Effector CD4-positive, alpha-beta T cell (primary cell): ENCODE measurements around the gene FAM184B.
"Not testable (repeated sequence)": the region's sequence is repeated elsewhere in the genome, so short reads cannot be mapped to it uniquely, and the experiment has no call there.

Experiments used
- DNase-seq: peaks from one replicate; pipeline ENCODE4 v3.0.0-alpha.2; 2020

Gene FAM184B

DNA sequence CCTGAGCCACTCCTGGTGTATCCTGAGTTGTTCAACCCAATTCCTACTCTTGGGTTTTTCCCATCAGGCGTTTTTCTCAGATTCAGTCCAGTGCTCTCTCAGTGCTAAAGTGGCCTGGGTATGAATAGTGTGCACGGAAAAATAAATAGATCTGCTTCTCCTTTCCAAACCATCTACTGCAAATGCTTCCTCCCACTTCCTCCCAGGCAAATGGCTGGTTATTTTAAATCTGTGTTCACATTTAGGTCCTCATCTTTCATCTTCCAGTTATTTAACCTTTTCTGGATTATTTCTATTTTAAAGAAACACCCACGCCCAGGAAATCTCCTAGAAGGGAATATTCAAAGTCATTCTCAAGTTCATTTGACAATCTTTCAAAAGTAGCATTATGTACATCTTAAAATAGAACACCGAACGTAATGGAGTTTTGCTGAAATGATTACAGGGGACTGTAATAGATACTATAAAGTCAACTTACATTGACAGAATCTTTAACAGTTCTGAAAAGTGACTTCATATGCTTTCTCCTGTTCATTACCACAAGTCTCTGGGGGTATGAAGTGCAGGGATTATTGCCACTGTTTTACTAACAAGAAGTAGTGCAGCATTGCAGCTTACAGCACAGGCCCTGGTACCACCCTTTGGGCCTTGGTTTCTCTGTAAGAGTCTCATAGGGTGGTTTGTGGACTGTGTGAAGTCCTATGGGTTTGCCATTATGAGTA, 100.7 kb downstream of the FAM184B start:
- no peak for DNase-seq

DNA sequence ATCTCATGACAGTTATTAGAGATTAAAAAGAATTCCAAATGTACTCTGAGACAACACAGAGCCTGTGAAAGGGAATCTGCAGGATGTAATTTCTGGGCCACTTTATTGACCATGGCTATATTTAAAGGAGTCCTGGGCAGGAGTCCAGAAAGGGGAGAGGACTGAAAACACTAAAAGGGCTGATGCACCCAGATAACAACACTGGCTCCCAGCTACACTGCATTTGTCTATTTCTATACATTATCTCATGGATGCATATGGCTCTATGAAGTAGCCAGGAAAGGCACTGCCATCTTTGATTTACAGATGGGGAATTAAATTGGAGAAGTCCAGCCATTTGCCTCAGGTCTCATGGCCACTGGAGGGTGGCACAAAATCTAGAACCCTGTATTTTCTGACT, 111.0 kb downstream of the FAM184B start:
- DNase-seq = no peak

DNA sequence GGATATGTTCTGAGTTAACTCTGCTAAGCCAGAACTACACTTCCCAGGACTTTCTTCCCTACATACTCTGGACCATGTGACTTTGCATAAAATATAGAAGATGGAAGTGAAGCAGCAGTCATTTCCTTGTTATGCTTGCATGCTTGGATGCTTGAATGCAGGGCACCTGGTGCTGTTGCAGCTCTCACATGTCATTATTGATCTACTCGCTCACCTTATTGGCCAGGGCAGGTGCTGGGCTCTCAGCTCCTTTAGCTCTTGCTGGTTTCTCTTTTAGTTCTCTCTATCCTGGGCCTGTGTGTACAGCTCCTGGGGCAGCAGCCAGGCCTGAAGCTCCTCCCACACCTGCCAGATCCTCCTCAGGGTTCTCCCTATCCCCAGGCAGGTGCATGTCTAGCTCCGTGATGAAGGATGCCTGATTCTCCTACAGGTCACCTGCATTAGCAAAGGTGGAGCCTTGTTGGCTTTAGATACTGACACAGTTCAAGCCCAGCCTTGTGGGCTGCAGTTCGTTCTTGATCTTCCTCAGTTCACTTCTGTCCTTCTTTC, 113.7 kb downstream of the FAM184B start:
- DNase-seq = no peak

DNA sequence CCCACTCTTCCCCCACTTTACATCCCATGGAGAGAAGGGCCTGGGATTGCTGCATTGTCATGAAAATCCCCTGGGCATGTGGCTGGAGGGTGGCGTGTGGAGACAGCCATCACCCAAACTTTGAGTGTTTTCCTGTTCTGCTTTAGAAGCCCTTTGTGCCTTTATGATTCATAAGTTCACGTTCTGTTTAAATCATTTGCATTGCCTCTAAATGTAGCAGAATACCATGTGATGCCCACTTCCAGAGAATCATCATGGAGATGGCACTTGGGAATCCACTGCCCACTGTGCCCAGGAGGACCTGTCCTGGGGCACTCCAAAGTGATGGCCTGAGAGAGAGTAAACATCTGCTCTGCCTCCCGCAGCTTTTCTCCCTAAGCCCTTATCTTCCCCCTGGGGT, 114.2 kb downstream of the FAM184B start:
- DNase-seq = no peak

DNA sequence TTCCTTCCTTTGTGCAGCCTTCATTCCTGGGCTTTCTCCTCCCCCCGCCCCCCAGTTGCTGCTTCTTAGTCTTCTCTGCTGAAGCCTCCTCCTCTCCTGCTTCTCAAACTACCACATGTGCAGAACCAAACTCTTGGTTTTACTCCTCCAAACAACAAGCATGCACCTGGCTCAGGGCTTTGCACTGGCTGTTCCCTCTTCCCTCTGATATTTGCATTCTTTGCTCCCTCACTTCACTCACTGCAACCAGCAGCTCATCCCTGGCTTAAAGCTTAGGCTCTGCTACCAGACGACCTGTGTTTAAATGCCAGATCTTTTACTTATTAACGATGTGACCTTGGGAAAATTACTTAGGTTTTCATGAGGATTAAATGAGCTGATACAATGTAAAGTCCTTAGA, 115.6 kb downstream of the FAM184B start:
- no peak for DNase-seq

DNA sequence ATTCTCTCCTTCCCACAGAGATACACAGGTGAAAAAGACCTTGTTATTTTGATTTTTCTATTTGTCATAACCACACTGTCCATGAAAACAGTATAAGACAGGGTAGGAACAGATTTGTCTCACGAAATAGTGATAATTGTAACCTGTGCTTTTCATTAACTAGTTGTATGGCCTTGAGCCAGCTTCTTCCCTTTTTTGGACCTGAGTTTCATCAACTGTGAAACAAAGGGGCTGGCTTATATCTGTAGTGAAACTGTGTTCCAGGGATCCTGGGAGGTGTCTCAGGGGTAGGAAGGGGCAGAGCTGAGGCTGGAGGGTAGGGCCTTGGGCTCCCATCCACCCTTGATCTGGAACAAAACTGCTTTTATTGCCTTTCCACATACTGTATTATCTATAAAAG, 116.1 kb downstream of the FAM184B start:
- DNase-seq = no peak

DNA sequence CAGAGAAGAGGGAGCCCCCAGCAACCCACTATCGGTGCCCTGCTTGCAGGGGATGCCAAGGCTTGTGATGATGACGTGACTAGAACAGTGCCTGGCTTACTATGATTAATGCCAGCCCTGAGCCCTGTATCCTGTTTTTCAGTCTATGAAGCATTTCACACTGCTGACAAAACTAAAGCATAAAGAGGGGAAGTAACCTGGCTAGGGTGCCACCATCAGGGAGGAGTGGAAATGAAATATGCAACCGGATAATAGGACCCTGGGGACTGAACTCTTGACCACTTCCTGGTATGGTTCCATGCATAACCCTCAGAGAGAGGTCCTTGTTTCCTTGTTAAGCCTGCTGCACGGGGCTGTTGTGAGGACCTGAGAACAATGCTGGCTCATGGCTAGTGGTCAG, 116.7 kb downstream of the FAM184B start:
- no peak for DNase-seq

DNA sequence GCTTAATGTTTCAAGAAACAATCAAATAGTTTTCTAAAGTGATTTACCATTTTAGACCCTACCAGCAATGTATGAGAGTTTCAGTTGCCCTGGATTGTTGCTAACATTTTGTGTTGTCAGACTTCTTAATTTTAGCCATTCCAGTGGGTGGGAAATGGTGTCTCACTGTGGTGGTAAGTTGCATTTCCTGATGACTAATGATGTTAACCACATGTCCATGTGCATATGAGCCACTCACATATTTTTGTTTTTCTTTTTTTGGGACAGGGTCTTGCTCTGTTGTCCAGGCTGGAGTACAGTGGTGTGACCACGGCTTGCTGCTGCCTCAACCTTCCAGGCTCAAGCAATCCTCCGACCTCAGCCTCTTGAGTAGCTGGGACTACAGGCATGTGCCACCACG, 118.7 kb downstream of the FAM184B start:
- no peak for DNase-seq

DNA sequence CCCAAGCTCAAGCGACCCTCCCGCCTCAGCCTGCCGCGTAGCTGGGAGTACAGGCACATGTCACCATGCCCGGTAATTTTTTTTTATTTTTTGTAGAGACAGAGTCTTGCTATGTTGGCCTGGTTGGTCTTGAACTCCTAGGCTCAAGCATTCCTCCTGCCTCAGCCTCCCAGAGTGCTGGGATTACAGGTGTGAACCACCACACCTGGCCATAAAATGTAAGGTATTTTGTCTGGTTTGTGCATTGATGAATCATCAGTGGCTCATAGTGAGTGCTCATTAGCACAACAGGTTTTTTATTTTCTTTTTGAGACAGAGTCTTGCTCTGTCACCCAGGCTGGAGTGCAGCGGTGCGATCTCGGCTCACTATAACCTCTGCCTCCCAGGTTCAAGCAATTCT, 122.2 kb downstream of the FAM184B start:
- not testable (repeated sequence) for DNase-seq

DNA sequence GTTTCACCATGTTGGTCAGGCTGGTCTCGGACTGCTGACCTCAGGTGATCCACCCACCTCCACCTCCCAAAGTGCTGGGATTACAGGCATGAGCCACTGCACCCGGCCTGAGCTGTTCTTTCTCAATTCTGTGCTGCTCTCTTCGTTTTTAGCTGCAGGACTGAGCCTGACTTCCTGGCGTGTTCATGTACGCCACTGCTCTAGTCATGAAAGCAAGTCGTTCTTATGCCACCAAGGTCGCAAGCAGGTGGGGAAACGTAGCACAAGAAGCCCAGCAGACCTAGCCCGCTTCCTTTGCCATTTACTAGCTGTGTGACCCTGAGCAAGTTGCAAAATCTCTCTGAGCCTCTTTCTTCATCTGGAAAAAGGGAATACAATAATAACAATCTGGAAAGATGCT, 123.6 kb downstream of the FAM184B start:
- DNase-seq = no peak

DNA sequence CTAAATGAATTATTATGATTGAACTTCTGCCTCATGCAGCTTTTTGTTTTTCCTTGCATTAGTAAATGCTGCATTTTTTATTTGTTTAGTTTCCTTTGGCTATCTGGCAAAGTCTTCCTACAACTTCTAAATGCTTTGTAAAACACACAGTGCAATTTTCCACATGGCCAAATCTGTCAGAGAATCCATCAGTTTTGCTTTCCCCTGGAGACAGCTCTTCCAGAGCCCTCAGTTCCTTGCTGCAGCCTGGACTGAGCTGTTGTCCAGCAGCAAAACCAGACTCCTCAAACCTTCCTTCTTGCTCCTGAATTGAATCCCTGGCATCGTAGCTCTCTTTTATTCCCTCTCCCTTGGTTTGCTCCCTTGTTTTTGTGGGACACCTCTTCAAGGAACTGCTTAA, 124.3 kb downstream of the FAM184B start:
- DNase-seq = no peak

DNA sequence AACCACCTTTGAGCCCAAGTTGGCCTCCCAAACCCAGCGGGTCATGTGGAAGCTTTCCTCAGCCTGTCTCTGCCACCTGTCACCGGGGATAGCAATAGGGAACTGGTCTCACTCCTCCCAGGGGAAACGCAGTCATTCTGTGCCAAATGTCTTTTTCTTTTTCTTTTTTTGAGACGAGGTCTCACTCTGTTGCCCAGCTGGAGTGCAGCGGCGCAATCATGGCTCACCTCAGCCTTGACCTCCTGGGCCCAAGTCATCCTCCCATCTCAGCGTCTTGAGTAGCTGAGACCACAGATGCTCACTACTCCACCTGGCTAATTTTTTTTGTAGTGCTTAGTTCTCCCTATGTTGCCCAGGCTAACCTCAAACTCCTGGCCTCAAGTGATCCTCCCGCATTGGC, 126.7 kb downstream of the FAM184B start:
- no peak for DNase-seq

DNA sequence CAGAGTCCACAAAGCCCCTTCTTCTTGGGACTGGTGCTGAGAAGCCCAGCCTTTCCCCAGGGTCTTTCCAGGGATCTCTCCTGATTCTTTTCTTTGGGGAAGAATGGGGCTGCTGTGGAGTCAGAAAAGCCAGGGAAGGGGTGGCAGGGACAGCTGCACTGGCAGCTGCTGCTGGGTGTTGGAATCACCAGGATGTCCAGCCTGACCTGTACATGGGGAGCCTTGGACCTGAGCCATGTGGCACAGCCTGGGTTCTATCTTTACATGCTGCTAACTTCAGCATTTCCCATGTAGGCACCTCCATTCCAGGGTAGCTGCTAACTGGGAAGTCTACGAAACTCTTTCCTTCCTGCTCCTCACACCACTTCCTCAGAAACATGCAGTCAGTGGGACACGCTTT, 131.0 kb downstream of the FAM184B start:
- DNase-seq = no peak

DNA sequence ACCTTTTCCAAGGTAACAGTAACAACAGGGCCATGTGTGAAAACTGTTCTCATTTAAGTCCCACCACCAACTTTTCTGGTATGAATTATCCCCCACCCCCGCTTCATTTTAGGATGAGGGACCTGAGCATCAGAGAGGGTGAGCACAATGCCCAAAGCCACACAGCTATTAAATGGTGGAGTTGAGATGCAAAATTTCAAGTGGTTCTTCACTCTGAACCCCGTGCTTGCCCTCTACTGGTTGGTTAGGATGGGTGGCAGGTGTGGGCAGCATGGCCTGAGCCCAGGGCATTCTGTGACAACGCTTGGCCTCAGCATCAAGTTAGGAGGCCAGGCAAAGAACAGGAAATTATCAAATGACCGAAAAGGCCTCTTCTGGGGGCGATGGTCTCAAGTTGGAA, 133.5 kb downstream of the FAM184B start:
- no peak for DNase-seq

DNA sequence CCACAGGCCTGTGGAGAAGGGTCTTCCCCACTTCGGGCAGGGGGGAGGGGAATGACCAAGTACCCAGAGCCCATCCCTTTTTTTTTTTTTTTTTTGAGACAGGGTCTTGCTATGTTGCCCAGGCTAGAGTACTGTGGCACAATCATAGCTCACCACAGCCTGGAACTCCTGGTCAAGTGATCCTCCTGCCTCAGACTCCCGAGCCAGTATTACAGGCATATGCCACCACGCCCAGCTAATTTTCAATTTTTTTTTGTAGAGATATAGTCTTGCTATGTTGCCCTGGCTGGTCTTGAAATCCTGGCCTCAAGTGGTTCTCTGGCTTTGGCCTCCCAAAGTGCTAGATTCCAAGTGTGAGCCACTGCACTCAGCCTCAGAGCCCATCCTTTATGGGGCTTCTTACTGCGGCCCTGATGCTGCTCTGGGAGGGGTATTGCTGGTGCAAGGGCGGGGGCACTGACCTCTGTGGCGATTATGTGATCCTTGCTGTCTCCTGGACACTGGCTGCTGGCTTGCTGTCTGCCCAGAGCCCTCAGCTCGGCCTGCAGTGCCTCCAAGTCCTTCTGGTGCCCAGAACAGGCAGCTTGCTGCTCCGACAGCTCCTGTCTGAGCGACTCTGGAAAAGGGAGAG, 134.1 kb downstream of the FAM184B start:
- no peak for DNase-seq

DNA sequence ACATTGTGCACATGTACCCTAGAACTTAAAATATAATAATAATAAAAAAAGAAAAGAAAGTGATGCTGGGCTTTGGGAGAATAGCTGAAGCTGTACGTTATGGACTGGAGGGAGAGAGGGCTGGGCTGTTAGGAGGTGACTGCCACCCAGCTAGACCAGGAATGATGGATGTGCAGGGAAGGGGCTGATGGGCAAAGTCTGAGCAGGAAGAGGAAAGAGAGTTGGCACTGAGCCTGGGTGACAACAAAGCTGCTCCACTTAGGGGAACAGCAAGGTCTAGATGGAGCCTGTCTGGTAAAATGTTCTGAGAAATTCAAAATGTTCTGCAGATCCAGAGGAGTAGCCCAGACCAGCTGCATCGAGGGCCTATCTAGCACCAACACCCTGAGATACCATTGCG, 134.7 kb downstream of the FAM184B start:
- no peak for DNase-seq

DNA sequence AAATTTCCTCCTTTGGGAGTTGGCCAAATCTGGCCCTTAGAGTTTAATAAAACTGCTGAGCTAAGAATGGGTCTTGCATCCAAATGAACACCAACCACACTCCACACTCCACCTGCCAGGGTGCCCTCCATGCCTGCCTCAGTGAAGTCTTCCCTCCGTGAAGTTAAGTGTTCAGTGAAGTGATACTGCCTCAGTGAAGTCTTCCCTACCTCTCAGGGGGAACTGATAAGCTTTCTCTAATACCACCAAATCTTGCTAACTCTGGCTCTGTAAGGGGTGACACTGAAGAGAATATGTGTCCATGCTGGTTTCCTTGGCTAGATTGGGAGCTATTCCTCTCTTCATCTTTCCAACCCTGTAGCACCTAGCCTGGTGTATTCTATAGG, 139.0 kb downstream of the FAM184B start:
- no peak for DNase-seq

DNA sequence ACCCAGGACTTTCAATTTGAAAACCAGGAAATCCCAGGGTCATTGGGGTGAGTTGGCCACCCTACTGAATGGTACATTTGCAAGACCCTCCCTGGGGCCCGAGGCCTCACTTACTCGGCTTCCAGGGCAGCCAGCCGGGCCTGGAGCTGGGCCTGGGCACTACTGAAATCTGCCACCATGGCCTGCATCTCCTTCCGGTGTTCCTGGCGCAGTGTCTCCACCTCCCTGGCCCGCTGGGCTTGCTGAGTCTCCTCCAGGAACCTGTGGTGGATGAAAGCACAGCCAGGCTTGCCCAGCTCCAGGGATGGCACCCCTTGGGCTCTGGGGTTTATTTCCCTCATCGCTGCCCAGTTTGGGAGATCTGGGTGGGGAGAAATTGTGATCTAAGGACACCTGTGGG, 142.3 kb downstream of the FAM184B start:
- DNase-seq = no peak

DNA sequence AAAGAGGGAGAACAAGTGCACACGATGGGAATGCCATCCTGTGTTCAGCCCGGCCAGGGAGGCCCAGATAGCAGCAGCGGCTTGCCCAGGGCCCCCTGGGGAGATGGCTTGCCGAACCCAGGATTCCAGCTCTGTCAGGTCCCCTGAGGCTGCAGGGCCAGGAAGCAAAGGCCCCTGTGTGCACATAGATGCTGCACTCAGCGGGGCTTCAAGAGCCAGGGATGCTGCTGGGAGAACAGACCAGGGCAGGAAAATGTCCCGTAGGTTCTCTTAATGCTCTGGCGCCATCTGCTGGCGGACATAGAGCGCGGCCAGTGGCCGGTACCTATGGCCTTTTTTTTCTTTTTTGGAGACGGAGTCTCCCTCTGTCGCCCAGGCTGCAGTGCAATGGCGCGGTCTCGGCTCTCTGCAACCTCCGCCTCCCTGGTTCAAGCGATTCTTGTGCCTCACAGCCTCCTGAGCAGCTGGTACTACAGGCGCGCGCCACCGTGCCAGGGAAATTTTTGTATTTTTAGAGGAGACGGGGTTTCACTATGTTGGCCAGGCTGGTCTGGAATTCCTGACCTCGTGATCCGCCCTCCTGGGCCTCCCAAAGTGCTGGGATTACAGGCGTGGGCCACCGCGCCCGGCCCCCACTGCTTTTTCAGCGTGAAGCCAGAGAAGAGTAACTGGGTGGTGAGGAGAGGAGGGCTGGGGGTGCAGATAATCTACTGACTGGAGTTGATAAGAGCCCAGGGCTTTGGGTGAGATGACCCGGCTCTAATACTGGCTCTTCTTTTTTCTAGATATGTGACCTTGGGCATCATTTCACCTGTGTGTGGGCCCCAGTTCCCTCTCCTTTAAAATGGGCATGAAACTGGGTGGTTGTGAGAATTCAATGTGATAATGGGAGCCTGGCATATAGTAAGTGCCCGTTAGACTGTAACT, 144.5 kb downstream of the FAM184B start:
- peak; percentile 68 for DNase-seq

DNA sequence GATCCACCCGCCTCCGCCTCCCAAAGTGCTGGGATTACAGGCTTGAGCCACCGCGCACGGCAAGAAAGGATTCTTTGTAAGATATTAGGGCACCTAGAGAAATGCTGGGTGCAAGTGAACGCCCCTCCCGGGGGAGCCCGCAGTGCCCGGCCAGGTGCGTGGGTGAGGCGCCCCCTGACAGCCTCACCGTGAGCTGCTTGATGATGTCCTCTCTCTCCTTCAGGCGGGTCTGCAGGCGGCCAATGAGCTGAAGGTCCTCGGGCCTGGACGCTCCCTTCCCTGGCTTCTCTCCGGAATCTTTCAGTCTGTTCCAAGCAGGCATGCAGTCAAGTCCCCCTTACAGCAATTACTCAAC, 145.1 kb downstream of the FAM184B start:
- DNase-seq = no peak

DNA sequence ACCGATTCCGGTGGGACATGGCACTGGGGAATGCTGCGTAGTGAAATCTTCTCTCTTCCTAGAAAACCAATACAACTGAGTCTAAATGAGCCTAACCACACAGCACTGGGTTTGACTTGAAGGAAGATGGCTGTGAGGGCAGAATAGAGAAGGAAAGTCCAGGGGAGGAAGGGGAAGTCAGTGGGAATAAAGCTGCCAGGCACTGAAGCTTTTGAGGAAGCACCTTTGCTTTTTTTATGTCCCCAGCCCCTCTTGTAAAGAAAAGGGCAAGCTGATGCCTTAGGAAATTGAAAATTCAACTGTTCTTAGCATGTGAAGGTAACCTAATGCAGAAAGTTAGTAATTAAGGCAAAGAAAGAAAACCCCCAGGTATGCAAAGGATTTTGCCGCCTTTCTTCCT, 146.4 kb downstream of the FAM184B start:
- DNase-seq = no peak

DNA sequence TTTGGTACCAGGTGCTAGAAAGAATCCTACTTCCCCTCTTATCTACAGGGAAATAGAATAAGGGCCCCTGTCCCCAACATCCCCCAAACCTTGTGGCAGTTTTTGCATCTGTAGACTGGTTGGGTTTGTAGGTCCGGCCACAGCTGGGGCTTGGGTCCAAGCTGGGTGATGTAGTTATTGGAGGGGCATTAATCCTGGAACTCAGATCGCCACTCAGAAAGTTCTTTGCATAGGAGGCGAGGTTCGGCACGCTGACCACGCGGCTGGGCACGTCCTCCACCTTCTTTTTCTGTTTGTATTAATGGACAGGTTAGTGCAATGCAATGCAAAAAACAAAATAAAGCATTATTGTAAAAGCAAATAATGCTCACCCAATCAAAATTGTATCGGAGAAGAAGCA, 147.8 kb downstream of the FAM184B start:
- no peak for DNase-seq

DNA sequence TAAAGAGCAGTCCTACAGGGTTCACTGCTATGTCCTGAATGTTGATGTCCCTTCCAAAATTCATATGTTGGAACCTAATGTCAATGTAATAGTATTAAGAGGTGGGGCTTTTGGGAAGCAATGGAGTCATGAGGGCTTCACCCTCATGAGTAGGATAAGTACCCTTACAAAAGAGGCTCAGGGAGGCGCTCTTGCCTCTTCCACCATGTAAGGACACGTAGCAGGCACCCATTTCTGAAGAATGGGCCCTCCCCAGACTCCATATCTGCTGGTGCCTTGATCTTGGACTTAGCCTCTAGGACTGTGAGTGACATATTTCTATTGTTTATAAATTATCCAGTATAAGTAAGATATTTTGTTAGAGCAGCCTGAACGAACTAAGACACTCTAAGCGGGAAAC, 151.2 kb downstream of the FAM184B start:
- no peak for DNase-seq

DNA sequence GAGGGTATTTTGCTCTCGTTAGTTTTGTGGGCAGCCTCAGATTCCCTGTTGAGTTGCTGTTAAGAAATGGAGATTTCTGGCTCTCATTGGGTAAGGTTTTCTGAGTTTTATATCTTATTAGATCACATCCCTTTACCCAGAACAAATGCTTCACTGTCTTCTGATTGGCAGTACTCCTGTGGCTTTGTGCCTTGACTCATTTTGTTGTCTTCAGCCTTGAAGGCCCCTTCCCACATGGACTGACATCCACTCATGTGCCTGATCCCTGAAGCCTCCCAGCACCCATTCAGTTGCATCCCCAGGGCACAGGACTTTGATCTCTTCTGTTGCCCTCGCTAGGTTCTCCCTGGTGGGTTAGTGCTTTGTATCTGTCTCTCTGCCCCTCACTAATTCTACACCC, 156.6 kb downstream of the FAM184B start:
- DNase-seq = no peak
